CD14-positive monocyte (primary cell): ENCODE results near the gene TJP1. TPM values are rescaled to one million over a fixed set of nuclear protein-coding genes. Genes with fewer than 3 reads are reported as not detected.
"Not testable (repeated sequence)": the region's sequence is repeated elsewhere in the genome, so short reads cannot be mapped to it uniquely, and the experiment has no call there.

Experiments used
- DNase-seq, 3 donors: peaks; one replicate each; pipeline ENCODE4 v3.0.0-alpha.2; 2011 to 2022
- H2AFZ ChIP-seq: 2 replicates; pipeline ENCODE4 v1.6.0; 2012; ENCODE audit warnings: mild to moderate bottlenecking, low read depth, low read length, inconsistent platforms; ENCODE audit not compliant: insufficient read depth, poor library complexity, severe bottlenecking
- H3K27ac ChIP-seq, 2 donors: 1 replicate in 1 of 2; 2 replicates in 1 of 2; pipeline ENCODE4 v1.5.1; 2012 to 2013; ENCODE audit warnings: low read length in 2 of 2, control low read depth in 1 of 2, inconsistent platforms in 1 of 2, low read depth in 1 of 2, mild to moderate bottlenecking in 1 of 2
- H3K27me3 ChIP-seq, 2 donors: one replicate each; pipeline versions ENCODE4 v1.6.0 to v1.6.1; 2011 to 2013; ENCODE audit warnings: low read length in 2 of 2; ENCODE audit not compliant: control insufficient read depth in 2 of 2, insufficient read depth in 2 of 2
- H3K36me3 ChIP-seq, 2 donors: replicated peaks in 1 of 2; 1 replicate in 1 of 2; 2 replicates in 1 of 2; pipeline versions ENCODE4 v1.5.1 to v1.6.1; 2012 to 2013; ENCODE audit warnings: low read length in 2 of 2, control low read depth in 1 of 2, inconsistent platforms in 1 of 2, mild to moderate bottlenecking in 1 of 2; ENCODE audit not compliant: insufficient read depth in 2 of 2, control insufficient read depth in 1 of 2
- H3K4me1 ChIP-seq, 2 donors: 1 replicate in 1 of 2; 2 replicates in 1 of 2; pipeline versions ENCODE4 v1.5.1 to v1.6.1; 2012 to 2013; ENCODE audit warnings: low read length in 2 of 2, control low read depth in 1 of 2, inconsistent platforms in 1 of 2, mild to moderate bottlenecking in 1 of 2, moderate library complexity in 1 of 2; ENCODE audit not compliant: insufficient read depth in 2 of 2, control insufficient read depth in 1 of 2
- H3K4me2 ChIP-seq: replicated peaks from 2 replicates; pipeline ENCODE3; 2012; ENCODE audit warnings: low read length, moderate library complexity, mild to moderate bottlenecking; ENCODE audit not compliant: poor library complexity, severe bottlenecking; ENCODE audit errors: extremely low read depth
- H3K4me3 ChIP-seq, 3 experiments: fragments of 200-600 bp in 1 of 3; sonication (generic) in 1 of 3; replicated peaks in 1 of 3; 1 replicate in 2 of 3; 2 replicates in 1 of 3; pipeline ENCODE4 v1.5.1; 2011 to 2013; ENCODE audit warnings: low read length in 3 of 3, mild to moderate bottlenecking in 3 of 3, control low read depth in 2 of 3, low read depth in 2 of 3, inconsistent platforms in 1 of 3, moderate library complexity in 1 of 3
- H3K79me2 ChIP-seq: 2 replicates; pipeline ENCODE4 v1.6.0; 2012; ENCODE audit warnings: mild to moderate bottlenecking, control low read depth, inconsistent platforms, low read length, moderate library complexity; ENCODE audit not compliant: insufficient read depth
- H3K9ac ChIP-seq: 2 replicates; pipeline ENCODE4 v1.6.0; 2017; ENCODE audit warnings: low read length, mild to moderate bottlenecking; ENCODE audit not compliant: insufficient read depth, poor library complexity, severe bottlenecking
- H3K9me3 ChIP-seq, 2 donors: replicated peaks in 1 of 2; 1 replicate in 1 of 2; 2 replicates in 1 of 2; pipeline versions ENCODE4 v1.5.1 to v1.6.1; 2012 to 2013; ENCODE audit warnings: low read length in 2 of 2, control low read depth in 1 of 2; ENCODE audit not compliant: control insufficient read depth in 1 of 2, insufficient read depth in 1 of 2
- H4K20me1 ChIP-seq: 2 replicates; pipeline ENCODE4 v1.6.0; 2012; ENCODE audit warnings: mild to moderate bottlenecking, low read length, control low read depth, moderate library complexity; ENCODE audit not compliant: insufficient read depth
- H3K27ac Mint-ChIP-seq, 7 donors: one replicate each; pipeline ENCODE4 v1.8.0; 2020; ENCODE audit warnings: mild to moderate bottlenecking in 7 of 7, mixed read lengths in 7 of 7, moderate library complexity in 6 of 7, inconsistent platforms in 2 of 7
- H3K27me3 Mint-ChIP-seq, 3 donors: one replicate each; pipeline ENCODE4 v1.8.0; 2021 to 2022; ENCODE audit warnings: low read depth in 3 of 3, mild to moderate bottlenecking in 3 of 3, mixed read lengths in 3 of 3, moderate library complexity in 3 of 3, inconsistent platforms in 1 of 3
- H3K36me3 Mint-ChIP-seq, 2 donors: one replicate each; pipeline ENCODE4 v1.8.0; 2020; ENCODE audit warnings: mixed read lengths in 2 of 2, inconsistent platforms in 1 of 2, mild to moderate bottlenecking in 1 of 2
- H3K4me1 Mint-ChIP-seq: one replicate; pipeline ENCODE4 v1.8.0; 2020; ENCODE audit warnings: mild to moderate bottlenecking, mixed read lengths
- H3K4me3 Mint-ChIP-seq, 2 donors: one replicate each; pipeline ENCODE4 v1.8.0; 2020; ENCODE audit warnings: mild to moderate bottlenecking in 2 of 2, mixed read lengths in 2 of 2, moderate library complexity in 1 of 2
- H3K9me3 Mint-ChIP-seq, 7 donors: one replicate each; pipeline ENCODE4 v1.8.0; 2020 to 2022; ENCODE audit warnings: mixed read lengths in 7 of 7, mild to moderate bottlenecking in 6 of 7, moderate library complexity in 6 of 7, inconsistent platforms in 2 of 7
- WGBS: methylation state at CpG from one replicate; pipeline ENCODE4 v1.1.5; 2013; ENCODE audit warnings: missing lambda C conversion rate; ENCODE audit not compliant: insufficient coverage; 5-methylcytosine and 5-hydroxymethylcytosine counted together
- intact Hi-C, 2 donors: fragments of 100-400 bp; cut with micrococcal nuclease; formaldehyde crosslinking; loops; one replicate each; pipeline versions ENCODE4 v1.15.0 to v1.15.1; 2023
- polyA plus RNA-seq, 3 donors: library from polyadenylated mRNA; depleted of rRNA in 1 of 3; unstranded in 2 of 3; stranded (reverse) in 1 of 3; fragments of 300-500 nt in 2 of 3; fragments of >200 nt in 1 of 3; fragmentation: Illumina TruSeq in 2 of 3; gene quantifications; 1 replicate in 2 of 3; 2 replicates in 1 of 3; pipeline ENCODE4 v1.2.3, GENCODE V29; 2012 to 2021
- TF ChIP-seq, protein P1 (sequence below): fragments of 200-600 bp; IDR thresholded peaks from one replicate; pipeline ENCODE4 v1.8.0; 2022; ENCODE audit warnings: antibody characterized with exemption, mild to moderate bottlenecking

Gene TJP1
- polyA plus RNA-seq, 3 donors: not detected

DNA sequence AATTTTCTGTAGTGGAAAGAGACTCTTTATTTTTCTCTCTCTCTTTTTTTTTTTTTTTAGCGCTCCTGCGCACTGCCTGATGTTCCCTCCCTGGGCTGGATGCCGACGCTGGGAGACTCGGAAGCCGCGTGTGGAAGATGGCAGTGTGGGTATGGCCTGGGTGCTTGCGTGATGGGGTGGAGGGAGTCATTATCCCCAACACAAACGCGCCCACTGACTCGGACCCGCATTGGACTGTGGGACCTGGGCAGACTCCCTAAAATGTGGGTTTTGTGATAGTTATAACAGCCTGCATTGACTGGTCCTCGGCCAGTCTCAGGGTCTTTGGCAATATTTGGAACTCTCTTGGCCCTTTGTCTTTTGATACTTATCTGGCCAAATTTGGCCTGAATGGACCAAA, 157.9 kb downstream of the TJP1 start:
- no peaks in the 10 kb centered on the region for H3K27me3 ChIP-seq
- H3K4me1 ChIP-seq: no peaks in the 10 kb centered on the region
- H3K9ac ChIP-seq: no peak overlapping the region
- no peak overlapping the region for H3K4me3 ChIP-seq
- no peaks in the 10 kb centered on the region for H3K9me3 ChIP-seq
- Mint-ChIP-seq H3K27ac (no peak overlapping the region), H3K36me3 (no peaks in the 10 kb centered on the region), H3K27me3 (peaks cover 0 to 2% (median 2%) of the 10 kb centered on the region in 3 donors), H3K9me3 (peaks cover 0 to 3% (median 0%) of the 10 kb centered on the region in 7 donors), H3K4me3 (no peak overlapping the region), H3K4me1 (no peaks in the 10 kb centered on the region)
- no peak overlapping the region for H3K4me2 ChIP-seq
- TF ChIP-seq, protein P1, sequence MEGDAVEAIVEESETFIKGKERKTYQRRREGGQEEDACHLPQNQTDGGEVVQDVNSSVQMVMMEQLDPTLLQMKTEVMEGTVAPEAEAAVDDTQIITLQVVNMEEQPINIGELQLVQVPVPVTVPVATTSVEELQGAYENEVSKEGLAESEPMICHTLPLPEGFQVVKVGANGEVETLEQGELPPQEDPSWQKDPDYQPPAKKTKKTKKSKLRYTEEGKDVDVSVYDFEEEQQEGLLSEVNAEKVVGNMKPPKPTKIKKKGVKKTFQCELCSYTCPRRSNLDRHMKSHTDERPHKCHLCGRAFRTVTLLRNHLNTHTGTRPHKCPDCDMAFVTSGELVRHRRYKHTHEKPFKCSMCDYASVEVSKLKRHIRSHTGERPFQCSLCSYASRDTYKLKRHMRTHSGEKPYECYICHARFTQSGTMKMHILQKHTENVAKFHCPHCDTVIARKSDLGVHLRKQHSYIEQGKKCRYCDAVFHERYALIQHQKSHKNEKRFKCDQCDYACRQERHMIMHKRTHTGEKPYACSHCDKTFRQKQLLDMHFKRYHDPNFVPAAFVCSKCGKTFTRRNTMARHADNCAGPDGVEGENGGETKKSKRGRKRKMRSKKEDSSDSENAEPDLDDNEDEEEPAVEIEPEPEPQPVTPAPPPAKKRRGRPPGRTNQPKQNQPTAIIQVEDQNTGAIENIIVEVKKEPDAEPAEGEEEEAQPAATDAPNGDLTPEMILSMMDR: no peak
- no peak overlapping the region for H2AFZ ChIP-seq
- no peaks in the 10 kb centered on the region for H3K79me2 ChIP-seq
- 85% methylated on average over 7 of the region's 13 CpGs for WGBS
- H3K36me3 ChIP-seq: no peaks in the 10 kb centered on the region
- DNase-seq: no peak
- no peak overlapping the region for H3K27ac ChIP-seq
- no peaks in the 10 kb centered on the region for H4K20me1 ChIP-seq
- intact Hi-C loops: no loop called here

DNA sequence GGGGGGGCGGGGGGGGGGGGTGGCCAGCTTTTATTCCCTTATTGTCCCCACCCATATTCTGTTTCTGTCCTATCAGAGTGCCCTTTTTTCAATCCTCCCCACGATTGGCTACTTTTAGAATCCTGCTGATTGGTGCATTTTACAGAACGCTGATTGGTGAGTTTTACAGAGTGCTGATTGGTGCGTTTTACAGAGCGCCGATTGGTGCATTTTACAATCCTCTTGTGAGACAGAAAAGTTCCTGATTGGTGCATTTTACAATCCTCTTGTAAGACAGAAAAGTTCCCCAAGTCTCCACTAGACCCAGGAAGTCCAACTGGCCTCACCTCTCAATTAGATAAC, 164.8 kb downstream of the TJP1 start:
- H3K9me3 Mint-ChIP-seq: peaks cover 4 to 26% (median 10%) of the 10 kb centered on the region in 7 donors
- H3K4me3 Mint-ChIP-seq, H3K4me1 ChIP-seq, H2AFZ ChIP-seq, intact Hi-C loops, H4K20me1 ChIP-seq, H3K4me2 ChIP-seq, H3K27ac ChIP-seq, H3K4me3 ChIP-seq, H3K36me3 ChIP-seq, H3K27ac Mint-ChIP-seq, H3K27me3 ChIP-seq, H3K79me2 ChIP-seq, DNase-seq, H3K27me3 Mint-ChIP-seq, H3K4me1 Mint-ChIP-seq, H3K36me3 Mint-ChIP-seq, H3K9ac ChIP-seq: not testable (repeated sequence)
- WGBS: 93% methylated on average over 4 of the region's 6 CpGs
- peaks cover 7 to 16% of the 10 kb centered on the region in 2 donors for H3K9me3 ChIP-seq
